22Rv1 (cell line): Measurements from ENCODE around the gene NT5E.

Experiments used
- ZFX ChIP-seq: fragments of 450-650 bp; IDR thresholded peaks from 2 replicates; pipeline ENCODE4 v1.6.1; 2017; ENCODE audit warnings: antibody characterized with exemption, borderline replicate concordance
- TF ChIP-seq, protein P1 (sequence below): fragments of 450-650 bp; IDR thresholded peaks from 2 replicates; pipeline ENCODE4 v1.5.1; 2017; ENCODE audit warnings: mild to moderate bottlenecking

DNA sequence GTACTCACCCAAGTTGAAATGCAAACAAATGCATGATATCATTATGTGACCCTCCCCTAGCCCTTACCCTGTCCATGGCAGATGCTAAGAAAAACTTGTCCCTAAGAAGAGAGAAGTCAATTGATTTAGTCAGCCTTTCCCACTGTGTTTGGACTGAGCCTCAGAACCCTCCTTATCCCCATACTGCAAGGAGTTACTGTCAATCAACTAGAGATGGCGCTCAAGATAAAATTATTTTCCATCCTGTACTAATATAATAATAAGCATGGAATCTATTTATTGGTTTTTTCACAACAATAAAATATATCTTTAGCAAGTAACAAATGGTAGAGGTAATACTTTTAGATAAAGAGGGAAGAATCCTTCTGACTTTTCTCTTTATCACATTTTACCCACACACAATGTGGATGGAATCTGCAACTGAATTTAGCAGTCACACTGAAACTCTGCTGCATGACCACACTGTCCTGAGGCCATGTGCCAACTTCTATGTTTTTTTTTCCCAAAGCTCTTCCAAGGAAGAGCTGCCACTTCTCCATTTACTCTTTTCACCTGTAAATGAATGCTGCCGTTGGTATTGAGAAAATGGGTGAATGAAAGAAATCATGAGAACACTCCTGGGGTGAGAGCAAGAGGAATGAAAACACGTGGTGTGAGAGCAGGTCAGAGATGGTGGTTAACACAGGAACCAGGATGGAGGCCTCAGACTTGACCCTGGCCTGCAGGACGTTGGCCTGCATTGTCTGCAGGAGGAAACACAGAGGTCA, 10.5 kb downstream of the NT5E start:
- TF ChIP-seq, protein P1, sequence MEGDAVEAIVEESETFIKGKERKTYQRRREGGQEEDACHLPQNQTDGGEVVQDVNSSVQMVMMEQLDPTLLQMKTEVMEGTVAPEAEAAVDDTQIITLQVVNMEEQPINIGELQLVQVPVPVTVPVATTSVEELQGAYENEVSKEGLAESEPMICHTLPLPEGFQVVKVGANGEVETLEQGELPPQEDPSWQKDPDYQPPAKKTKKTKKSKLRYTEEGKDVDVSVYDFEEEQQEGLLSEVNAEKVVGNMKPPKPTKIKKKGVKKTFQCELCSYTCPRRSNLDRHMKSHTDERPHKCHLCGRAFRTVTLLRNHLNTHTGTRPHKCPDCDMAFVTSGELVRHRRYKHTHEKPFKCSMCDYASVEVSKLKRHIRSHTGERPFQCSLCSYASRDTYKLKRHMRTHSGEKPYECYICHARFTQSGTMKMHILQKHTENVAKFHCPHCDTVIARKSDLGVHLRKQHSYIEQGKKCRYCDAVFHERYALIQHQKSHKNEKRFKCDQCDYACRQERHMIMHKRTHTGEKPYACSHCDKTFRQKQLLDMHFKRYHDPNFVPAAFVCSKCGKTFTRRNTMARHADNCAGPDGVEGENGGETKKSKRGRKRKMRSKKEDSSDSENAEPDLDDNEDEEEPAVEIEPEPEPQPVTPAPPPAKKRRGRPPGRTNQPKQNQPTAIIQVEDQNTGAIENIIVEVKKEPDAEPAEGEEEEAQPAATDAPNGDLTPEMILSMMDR, result no peak
- TF ChIP-seq ZFX, result no peak
